ENCODE results near the gene ZBTB21. TPM values are rescaled to one million over a fixed set of nuclear protein-coding genes. Genes with fewer than 3 reads are reported as not detected.

ZBTB21 gene
- total RNA-seq, 1 experiment from 2014 or later, result 18.1 TPM

GRCh38 chr21:42013931-42014330 is 3.8 kb upstream of the ZBTB21 start:
- no CpG with 5 or more reads among the region's 7 CpGs for WGBS (ENCODE audit: extremely low coverage, insufficient read length, low lambda C conversion rate)
- H3K27ac ChIP-seq (ENCODE audit: insufficient read length, low read depth, low read length), result no peak overlapping the region
- H3K79me2 ChIP-seq (ENCODE audit: insufficient read depth, low read length), result no peaks in the 10 kb centered on the region
- no peak overlapping the region for H4K5ac ChIP-seq (ENCODE audit: insufficient read length, low read depth, low read length)
- no peak overlapping the region for H2BK15ac ChIP-seq (ENCODE audit: low read depth, low read length)
- Mint-ChIP-seq H3K27ac (no peak overlapping the region), H3K36me3 (ENCODE audit: insufficient read depth in 1 of 3, low read depth in 3 of 3) (no peaks in the 10 kb centered on the region), H3K27me3 (ENCODE audit: low read depth) (peaks cover 37% of the 10 kb centered on the region), H3K9me3 (peaks cover 3% of the 10 kb centered on the region in 2 experiments; a peak in 2 of 5 replicates), H3K4me1 (peaks cover 3 to 4% of the 10 kb centered on the region in 2 experiments; a peak in 3 of 4 replicates), H3K4me3 (no peak overlapping the region)
- H2BK120ac ChIP-seq (ENCODE audit: low read depth, low read length, poor library complexity, severe bottlenecking), result no peak overlapping the region
- TF ChIP-seq CTCF (conservative IDR thresholded peaks at IDR 0.05), result no peak
- no peaks in the 10 kb centered on the region for H3K4me1 ChIP-seq (ENCODE audit: insufficient read depth, low read length)
- H4K20me1 ChIP-seq (ENCODE audit: control insufficient read depth, insufficient read depth, insufficient read length), result no peaks in the 10 kb centered on the region
- no peak overlapping the region for H2AFZ ChIP-seq (ENCODE audit: low read length)
- H3K9ac ChIP-seq (ENCODE audit: extremely low read depth, insufficient read length, low read length), result no peak overlapping the region
- no peaks in the 10 kb centered on the region for H3K79me1 ChIP-seq (ENCODE audit: insufficient read depth, low read depth, low read length, poor library complexity, severe bottlenecking)
- H3K9me3 ChIP-seq (ENCODE audit: control insufficient read depth, low read depth, low read length), result no peaks in the 10 kb centered on the region
- H2BK5ac ChIP-seq (ENCODE audit: insufficient read length, low read length), result no peak overlapping the region
- no peak for DNase-seq
- no peaks in the 10 kb centered on the region; the same call in 1 of the 2 replicates for H3K27me3 ChIP-seq (ENCODE audit: insufficient read depth, low read length)
- no peak overlapping the region for H2AK5ac ChIP-seq (ENCODE audit: insufficient read length, low read length)
- H2BK12ac ChIP-seq (ENCODE audit: insufficient read length, low read depth, low read length), result no peak overlapping the region
- no peak overlapping the region for H3K14ac ChIP-seq (ENCODE audit: insufficient read depth, low read length)
- H4K8ac ChIP-seq (replicated peaks; ENCODE audit: insufficient read length, low read depth, low read length), result no peak overlapping the region
- H3K18ac ChIP-seq (ENCODE audit: insufficient read length, low read depth, low read length), result no peak overlapping the region
- H3K56ac ChIP-seq (ENCODE audit: insufficient read length, low read depth, low read length), result no peak overlapping the region
- H3K4me2 ChIP-seq (ENCODE audit: insufficient read depth, insufficient read length, low read length), result no peak overlapping the region
- no peak overlapping the region for H4K91ac ChIP-seq (ENCODE audit: insufficient read length, low read depth, low read length)
- no peak overlapping the region for H3K4ac ChIP-seq (ENCODE audit: low read depth, low read length)
- no peak overlapping the region for H2BK20ac ChIP-seq (ENCODE audit: low read depth, low read length, poor library complexity, severe bottlenecking)
- H3K23ac ChIP-seq (ENCODE audit: insufficient read length, low read depth, low read length), result no peak overlapping the region
- peaks cover 4% of the 10 kb centered on the region for H3K23me2 ChIP-seq (ENCODE audit: insufficient read length, low read depth, low read length, poor library complexity, severe bottlenecking)
- H3T11ph ChIP-seq (ENCODE audit: low read length), result no peak overlapping the region
